NB4 (cell line): ENCODE data around the gene MYLK4.

Source experiments
- DNase-seq: peaks from one replicate; pipeline ENCODE4 v3.0.0; 2010; ENCODE audit warnings: low read depth
- H3K4me3 ChIP-seq: one replicate; pipeline ENCODE4 v1.5.1; 2011; ENCODE audit warnings: mild to moderate bottlenecking, low read depth, low read length, moderate library complexity
- MYC ChIP-seq: IDR thresholded peaks from 2 replicates; pipeline ENCODE4 v1.6.1; 2011; ENCODE audit warnings: low read depth, low read length
- POLR2A ChIP-seq: IDR thresholded peaks from 2 replicates; pipeline ENCODE4 v1.6.1; 2011; ENCODE audit warnings: mild to moderate bottlenecking; ENCODE audit not compliant: insufficient read length; ENCODE audit errors: extremely low read depth
- TF ChIP-seq, protein P1 (sequence below): IDR thresholded peaks from 2 replicates; pipeline ENCODE4 v1.6.1; 2011; ENCODE audit warnings: low read depth, low read length
- TF ChIP-seq, protein P2 (sequence below): IDR thresholded peaks from one replicate; pipeline ENCODE4 v1.5.1; 2012; ENCODE audit warnings: low read depth, low read length

The MYLK4 gene

DNA sequence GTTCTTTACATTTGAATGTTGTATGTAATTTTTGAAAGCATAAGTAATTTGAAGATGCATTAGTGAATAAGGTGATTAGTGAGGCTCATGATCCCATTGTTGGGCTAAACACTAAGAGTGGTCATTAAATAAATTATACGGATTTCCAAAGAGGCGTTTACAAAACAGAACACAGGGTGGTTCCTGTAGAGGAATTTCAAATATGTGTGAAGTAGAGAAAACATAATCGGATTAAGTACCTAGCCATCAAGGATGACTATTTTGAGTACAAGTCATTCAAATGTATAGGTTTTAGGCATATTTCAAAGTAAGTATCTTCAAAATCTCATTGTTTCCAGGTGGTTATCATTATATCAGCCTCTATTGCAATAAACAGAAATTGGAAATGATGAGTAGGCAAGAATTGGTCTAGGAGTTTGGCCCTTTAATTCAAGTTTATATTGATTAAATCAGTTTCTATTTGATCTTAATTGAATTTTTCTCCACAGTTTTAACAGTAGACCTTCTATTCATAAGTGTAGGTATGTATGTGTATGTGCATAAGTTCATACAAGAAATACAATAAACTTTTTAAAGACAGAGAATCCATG lies 94.8 kb downstream of the MYLK4 start:
- TF ChIP-seq POLR2A (no peak), MYC (no peak)
- TF ChIP-seq, protein P1, sequence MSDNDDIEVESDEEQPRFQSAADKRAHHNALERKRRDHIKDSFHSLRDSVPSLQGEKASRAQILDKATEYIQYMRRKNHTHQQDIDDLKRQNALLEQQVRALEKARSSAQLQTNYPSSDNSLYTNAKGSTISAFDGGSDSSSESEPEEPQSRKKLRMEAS: no peak
- TF ChIP-seq, protein P2, sequence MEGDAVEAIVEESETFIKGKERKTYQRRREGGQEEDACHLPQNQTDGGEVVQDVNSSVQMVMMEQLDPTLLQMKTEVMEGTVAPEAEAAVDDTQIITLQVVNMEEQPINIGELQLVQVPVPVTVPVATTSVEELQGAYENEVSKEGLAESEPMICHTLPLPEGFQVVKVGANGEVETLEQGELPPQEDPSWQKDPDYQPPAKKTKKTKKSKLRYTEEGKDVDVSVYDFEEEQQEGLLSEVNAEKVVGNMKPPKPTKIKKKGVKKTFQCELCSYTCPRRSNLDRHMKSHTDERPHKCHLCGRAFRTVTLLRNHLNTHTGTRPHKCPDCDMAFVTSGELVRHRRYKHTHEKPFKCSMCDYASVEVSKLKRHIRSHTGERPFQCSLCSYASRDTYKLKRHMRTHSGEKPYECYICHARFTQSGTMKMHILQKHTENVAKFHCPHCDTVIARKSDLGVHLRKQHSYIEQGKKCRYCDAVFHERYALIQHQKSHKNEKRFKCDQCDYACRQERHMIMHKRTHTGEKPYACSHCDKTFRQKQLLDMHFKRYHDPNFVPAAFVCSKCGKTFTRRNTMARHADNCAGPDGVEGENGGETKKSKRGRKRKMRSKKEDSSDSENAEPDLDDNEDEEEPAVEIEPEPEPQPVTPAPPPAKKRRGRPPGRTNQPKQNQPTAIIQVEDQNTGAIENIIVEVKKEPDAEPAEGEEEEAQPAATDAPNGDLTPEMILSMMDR: no peak
- H3K4me3 ChIP-seq: no peak overlapping the region
- no peak for DNase-seq

DNA sequence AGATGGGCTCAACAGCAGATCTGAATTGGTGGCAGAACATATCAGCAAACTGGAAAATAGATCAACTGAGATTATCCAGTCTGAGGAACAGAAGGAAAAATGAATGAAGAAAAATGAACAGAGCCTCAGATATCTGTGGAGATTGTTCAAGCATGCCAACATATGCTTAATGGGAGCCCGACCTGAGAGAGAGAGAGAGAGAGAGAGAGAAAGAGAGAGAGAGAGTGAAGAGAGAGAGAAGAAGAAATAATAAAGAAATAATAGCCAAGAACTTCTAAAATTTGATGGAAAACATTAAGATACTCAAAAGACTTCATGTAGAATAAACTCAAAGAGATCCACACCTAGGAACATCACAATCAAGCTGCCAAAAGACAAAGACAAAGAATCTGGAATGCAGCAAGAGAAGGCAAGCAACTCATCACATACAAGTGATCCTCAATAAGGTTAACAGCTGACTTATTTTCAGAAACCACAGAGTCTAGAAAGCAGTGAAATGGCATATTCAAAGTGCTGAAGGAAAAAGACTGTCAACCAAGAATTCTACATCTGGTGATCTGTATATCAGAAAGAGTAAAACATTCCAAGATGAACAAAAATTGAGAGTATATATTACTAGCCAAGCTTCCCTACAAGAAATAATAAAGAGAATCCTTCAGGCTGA lies 97.2 kb downstream of the MYLK4 start:
- no peak for DNase-seq
- TF ChIP-seq POLR2A (no peak), MYC (no peak)
- TF ChIP-seq, protein P2: no peak
- TF ChIP-seq, protein P1: no peak
- H3K4me3 ChIP-seq: no peak overlapping the region

DNA sequence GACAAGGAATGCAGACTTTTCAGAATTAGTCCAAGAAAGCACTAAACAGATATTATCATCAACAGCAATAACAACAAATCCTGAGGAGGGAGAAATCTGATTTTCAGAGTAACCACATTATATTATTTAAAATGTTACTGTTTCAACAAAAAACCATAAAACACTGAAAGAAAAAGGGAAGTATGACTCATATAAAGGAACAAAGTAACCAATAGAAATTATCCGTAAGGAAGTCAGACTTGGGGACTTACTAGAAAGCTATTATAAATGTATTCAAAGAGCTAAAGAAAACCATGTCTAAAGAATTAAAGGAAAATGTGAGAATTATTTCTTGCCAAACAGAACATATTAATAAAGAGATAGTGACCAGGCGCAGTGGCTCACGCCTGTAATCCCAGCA lies 98.1 kb downstream of the MYLK4 start:
- H3K4me3 ChIP-seq: no peak overlapping the region
- TF ChIP-seq, protein P2: no peak
- TF ChIP-seq, protein P1: no peak
- TF ChIP-seq POLR2A: no peak
- no peak for DNase-seq

DNA sequence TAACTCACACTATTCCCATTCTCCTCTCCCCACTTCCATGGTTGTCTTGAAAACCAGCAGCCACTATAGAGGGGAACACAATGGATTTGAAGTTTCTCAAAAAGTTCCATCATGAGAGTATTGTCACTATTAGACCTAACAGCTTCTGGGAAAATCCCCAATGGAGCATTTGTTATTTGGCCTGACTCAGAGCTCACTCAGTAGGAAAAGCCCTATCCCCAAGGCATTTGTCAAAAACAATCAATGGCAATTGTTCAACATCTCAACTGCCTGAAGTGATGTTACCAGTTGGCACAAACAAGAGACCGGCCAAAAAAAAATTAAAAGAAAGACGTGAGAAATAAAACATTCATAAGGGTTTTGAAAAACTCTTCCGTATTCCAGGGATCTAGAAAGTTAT lies 98.8 kb downstream of the MYLK4 start:
- TF ChIP-seq, protein P2: no peak
- TF ChIP-seq MYC (no peak), POLR2A (no peak)
- TF ChIP-seq, protein P1: no peak
- DNase-seq: no peak
- H3K4me3 ChIP-seq: no peak overlapping the region

DNA sequence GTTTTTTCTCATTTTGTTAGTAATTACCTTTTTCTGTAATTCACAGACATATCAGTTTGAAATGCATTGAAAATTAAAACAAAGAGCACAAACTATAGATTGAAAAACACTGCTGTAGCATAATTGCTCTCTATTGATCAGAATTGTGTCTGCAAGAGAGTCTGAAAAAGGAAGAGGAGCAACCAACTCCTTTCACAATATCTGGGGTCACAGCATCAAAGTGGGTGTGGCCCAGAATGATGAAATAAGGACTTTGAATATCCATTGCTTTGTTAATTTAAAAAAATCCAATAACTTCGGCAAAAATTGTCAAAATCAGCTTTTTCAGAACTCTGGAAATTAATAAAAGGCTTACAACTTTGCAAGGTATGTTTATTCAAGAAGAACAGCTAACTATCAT lies 99.2 kb downstream of the MYLK4 start:
- DNase-seq: peak; percentile 74
- no peak overlapping the region for H3K4me3 ChIP-seq
- TF ChIP-seq, protein P1: no peak
- TF ChIP-seq, protein P2: no peak
- TF ChIP-seq POLR2A: no peak
- no peak for TF ChIP-seq MYC
